ENCODE data around the gene C16orf82.
"Not testable (repeated sequence)": the region's sequence is repeated elsewhere in the genome, so short reads cannot be mapped to it uniquely, and the experiment has no call there.

- TF ChIP-seq, protein P1, sequence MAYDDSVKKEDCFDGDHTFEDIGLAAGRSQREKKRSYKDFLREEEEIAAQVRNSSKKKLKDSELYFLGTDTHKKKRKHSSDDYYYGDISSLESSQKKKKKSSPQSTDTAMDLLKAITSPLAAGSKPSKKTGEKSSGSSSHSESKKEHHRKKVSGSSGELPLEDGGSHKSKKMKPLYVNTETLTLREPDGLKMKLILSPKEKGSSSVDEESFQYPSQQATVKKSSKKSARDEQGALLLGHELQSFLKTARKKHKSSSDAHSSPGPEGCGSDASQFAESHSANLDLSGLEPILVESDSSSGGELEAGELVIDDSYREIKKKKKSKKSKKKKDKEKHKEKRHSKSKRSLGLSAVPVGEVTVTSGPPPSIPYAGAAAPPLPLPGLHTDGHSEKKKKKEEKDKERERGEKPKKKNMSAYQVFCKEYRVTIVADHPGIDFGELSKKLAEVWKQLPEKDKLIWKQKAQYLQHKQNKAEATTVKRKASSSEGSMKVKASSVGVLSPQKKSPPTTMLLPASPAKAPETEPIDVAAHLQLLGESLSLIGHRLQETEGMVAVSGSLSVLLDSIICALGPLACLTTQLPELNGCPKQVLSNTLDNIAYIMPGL (CRISPR knock-in tag; IDR thresholded peaks at IDR 0.05; ENCODE audit: borderline replicate concordance) = not testable (repeated sequence)
- TF ChIP-seq POLR2A (IDR thresholded peaks at IDR 0.05; ENCODE audit: low read length); POLR2AphosphoS2 (conservative IDR thresholded peaks at IDR 0.05; ENCODE audit: low read length); JUNB (IDR thresholded peaks at IDR 0.05); FOSB (CRISPR knock-in tag; IDR thresholded peaks at IDR 0.05); HOXB5 (CRISPR knock-in tag; IDR thresholded peaks at IDR 0.05); RCOR1 (IDR thresholded peaks at IDR 0.05; ENCODE audit: low read depth, low read length); CEBPB (IDR thresholded peaks at IDR 0.05); REST (IDR thresholded peaks at IDR 0.05); ZC3H11A (IDR thresholded peaks at IDR 0.05); PHF8 (IDR thresholded peaks at IDR 0.05; ENCODE audit: borderline replicate concordance, low read depth); EHMT2 (IDR thresholded peaks at IDR 0.05; ENCODE audit: low read depth): not testable (repeated sequence)
- TF ChIP-seq, protein P2, sequence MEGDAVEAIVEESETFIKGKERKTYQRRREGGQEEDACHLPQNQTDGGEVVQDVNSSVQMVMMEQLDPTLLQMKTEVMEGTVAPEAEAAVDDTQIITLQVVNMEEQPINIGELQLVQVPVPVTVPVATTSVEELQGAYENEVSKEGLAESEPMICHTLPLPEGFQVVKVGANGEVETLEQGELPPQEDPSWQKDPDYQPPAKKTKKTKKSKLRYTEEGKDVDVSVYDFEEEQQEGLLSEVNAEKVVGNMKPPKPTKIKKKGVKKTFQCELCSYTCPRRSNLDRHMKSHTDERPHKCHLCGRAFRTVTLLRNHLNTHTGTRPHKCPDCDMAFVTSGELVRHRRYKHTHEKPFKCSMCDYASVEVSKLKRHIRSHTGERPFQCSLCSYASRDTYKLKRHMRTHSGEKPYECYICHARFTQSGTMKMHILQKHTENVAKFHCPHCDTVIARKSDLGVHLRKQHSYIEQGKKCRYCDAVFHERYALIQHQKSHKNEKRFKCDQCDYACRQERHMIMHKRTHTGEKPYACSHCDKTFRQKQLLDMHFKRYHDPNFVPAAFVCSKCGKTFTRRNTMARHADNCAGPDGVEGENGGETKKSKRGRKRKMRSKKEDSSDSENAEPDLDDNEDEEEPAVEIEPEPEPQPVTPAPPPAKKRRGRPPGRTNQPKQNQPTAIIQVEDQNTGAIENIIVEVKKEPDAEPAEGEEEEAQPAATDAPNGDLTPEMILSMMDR (IDR thresholded peaks at IDR 0.05) = not testable (repeated sequence)
- TF ChIP-seq, protein P3, sequence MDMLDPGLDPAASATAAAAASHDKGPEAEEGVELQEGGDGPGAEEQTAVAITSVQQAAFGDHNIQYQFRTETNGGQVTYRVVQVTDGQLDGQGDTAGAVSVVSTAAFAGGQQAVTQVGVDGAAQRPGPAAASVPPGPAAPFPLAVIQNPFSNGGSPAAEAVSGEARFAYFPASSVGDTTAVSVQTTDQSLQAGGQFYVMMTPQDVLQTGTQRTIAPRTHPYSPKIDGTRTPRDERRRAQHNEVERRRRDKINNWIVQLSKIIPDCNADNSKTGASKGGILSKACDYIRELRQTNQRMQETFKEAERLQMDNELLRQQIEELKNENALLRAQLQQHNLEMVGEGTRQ (IDR thresholded peaks at IDR 0.05) = not testable (repeated sequence)
These were observed 19.3 kb downstream of the C16orf82 start for GRCh38 chr16:27086031-27086430.
